ENCODE data around the gene COQ10A. TPM values are rescaled to one million over a fixed set of nuclear protein-coding genes. Genes with fewer than 3 reads are reported as not detected.
"Not testable (repeated sequence)": the region's sequence is repeated elsewhere in the genome, so short reads cannot be mapped to it uniquely, and the experiment has no call there.

The COQ10A gene
- total RNA-seq, 3 donors from 2014 or later (not counting 1 experiment from before 2014, with no cell fraction given) = 27.2 to 37.9 (median 30.2) TPM

DNA sequence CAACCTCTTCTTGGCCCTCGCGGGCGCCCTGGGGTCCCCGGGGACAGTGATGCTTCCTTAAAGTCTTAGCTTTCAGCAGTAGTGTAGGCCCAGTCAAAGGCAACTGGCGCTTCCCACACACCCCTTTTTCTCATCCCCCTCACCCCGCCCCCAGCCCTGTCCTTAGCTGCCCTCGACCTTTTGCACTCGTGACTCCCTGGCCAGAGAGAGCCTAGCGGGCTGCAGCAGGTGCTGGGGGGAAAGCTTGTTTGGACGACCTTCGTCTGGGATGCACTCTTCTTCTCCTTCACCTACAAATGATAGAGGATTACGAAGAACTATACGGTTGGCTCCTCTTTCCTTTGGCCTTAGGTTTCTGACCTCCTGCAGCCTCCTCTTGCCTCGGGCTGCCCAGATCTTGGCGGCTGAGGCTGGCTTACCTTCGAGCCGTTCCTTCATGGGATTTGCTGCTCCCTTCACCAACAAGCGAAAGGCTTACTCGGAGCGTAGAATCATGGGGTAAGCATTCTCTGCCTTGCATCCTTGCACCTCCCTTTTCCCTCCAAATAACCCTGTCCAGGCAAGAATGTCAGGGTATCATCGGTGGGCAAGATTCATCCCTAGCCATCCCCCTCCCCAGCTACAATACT lies 815 bp downstream of the COQ10A start:
- Mint-ChIP-seq H3K4me3 (peak overlapping the region; percentile 95), H3K27ac (peak overlapping the region; percentile 94 to 95), H3K4me1 (peaks cover 9 to 20% of the 10 kb centered on the region in 2 donors), H3K27me3 (ENCODE audit: low read depth in 2 of 2) (no peaks in the 10 kb centered on the region), H3K9me3 (no peaks in the 10 kb centered on the region), H3K36me3 (no peaks in the 10 kb centered on the region)
- 41% methylated on average over 21 of the region's 21 CpGs for WGBS (ENCODE audit: insufficient coverage)
- Histone ChIP-seq H3K27ac (ENCODE audit: low read length) (peak overlapping the region; percentile 61), H3K27me3 (ENCODE audit: control insufficient read depth, insufficient read depth, low read length) (no peaks in the 10 kb centered on the region), H3K4me1 (ENCODE audit: control insufficient read depth, insufficient read depth, low read length) (peaks cover 16% of the 10 kb centered on the region), H3K9me3 (ENCODE audit: control insufficient read depth, insufficient read depth, low read length) (no peaks in the 10 kb centered on the region), H3K36me3 (ENCODE audit: control insufficient read depth, insufficient read depth, low read length) (peaks cover 5% of the 10 kb centered on the region), H3K4me3 (ENCODE audit: low read length) (peak overlapping the region; percentile 88)
- ATAC-seq (no peak), DNase-seq (no peak)
- intact Hi-C loops (cut with micrococcal nuclease) = loop anchor here (2.0 kb wide), 2 partner anchors 33 to 67 kb away; partner anchors contain the start of gene CS
- TF ChIP-seq, protein P1, sequence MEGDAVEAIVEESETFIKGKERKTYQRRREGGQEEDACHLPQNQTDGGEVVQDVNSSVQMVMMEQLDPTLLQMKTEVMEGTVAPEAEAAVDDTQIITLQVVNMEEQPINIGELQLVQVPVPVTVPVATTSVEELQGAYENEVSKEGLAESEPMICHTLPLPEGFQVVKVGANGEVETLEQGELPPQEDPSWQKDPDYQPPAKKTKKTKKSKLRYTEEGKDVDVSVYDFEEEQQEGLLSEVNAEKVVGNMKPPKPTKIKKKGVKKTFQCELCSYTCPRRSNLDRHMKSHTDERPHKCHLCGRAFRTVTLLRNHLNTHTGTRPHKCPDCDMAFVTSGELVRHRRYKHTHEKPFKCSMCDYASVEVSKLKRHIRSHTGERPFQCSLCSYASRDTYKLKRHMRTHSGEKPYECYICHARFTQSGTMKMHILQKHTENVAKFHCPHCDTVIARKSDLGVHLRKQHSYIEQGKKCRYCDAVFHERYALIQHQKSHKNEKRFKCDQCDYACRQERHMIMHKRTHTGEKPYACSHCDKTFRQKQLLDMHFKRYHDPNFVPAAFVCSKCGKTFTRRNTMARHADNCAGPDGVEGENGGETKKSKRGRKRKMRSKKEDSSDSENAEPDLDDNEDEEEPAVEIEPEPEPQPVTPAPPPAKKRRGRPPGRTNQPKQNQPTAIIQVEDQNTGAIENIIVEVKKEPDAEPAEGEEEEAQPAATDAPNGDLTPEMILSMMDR (IDR thresholded peaks at IDR 0.05) = no peak

DNA sequence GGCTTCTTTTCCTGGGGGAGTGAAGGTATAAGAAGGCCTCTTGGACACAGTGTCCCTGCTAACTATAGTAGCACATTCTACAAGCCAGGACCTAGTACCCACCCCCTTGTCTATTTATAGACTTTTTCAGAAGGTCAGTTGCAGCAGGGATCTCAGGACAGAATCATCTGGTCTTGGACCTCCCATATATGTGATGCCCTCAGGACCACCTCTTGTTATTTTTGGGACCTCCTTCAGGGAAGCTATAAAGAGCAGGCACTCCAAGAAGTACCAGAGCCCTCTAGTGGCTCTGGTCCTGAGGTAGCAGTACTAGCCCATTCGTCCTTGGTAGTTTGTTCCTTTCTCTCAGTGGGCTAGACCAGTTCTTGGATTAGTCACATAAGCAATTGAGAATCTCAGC lies 4.3 kb downstream of the COQ10A start:
- H3K36me3 ChIP-seq (ENCODE audit: control insufficient read depth, insufficient read depth, low read length) = peaks cover 34% of the 10 kb centered on the region
- H3K4me3 ChIP-seq (ENCODE audit: low read length) = no peak overlapping the region
- 16% methylated on average over 1 of the region's 1 CpG for whole genome bisulfite sequencing (ENCODE audit: insufficient coverage)
- no peak overlapping the region for H3K4me3 Mint-ChIP-seq
- H3K27ac Mint-ChIP-seq = peak overlapping the region; percentile 41 to 47
- peaks cover 14% of the 10 kb centered on the region for H3K4me1 ChIP-seq (ENCODE audit: control insufficient read depth, insufficient read depth, low read length)
- intact Hi-C loops (cut with micrococcal nuclease) = no loop called here
- no peaks in the 10 kb centered on the region for H3K9me3 ChIP-seq (ENCODE audit: control insufficient read depth, insufficient read depth, low read length)
- H3K4me1 Mint-ChIP-seq = peaks cover 9 to 20% of the 10 kb centered on the region in 2 donors
- no peak overlapping the region for H3K27ac ChIP-seq (ENCODE audit: low read length)
- ATAC-seq = no peak
- DNase-seq = peak in 1 of 2 donors; percentile 34
- H3K27me3 Mint-ChIP-seq (ENCODE audit: low read depth in 2 of 2) = no peaks in the 10 kb centered on the region
- no peaks in the 10 kb centered on the region for H3K27me3 ChIP-seq (ENCODE audit: control insufficient read depth, insufficient read depth, low read length)
- TF ChIP-seq, protein P1 (IDR thresholded peaks at IDR 0.05) = no peak
- H3K36me3 Mint-ChIP-seq = peaks cover 13% of the 10 kb centered on the region
- no peaks in the 10 kb centered on the region for H3K9me3 Mint-ChIP-seq

DNA sequence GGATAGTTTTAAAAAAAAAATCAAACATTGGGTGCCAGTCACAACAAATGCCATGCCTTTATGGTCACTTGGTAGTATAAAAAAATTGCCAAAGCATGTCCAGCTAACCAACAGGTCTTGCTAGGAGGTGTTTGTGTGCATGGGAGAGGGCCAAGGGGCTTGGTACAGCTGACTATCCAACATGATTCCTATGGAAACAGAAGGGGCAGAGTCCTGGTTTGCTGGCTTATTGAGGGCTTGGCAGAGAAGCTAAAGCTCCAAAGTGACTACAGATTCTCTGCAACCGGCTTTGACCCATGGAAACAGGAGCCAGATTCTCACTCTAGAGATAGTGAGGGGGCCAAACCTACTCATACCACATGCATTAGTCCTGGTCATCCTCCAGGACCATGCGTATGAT lies 5.7 kb downstream of the COQ10A start:
- H3K27me3 Mint-ChIP-seq (ENCODE audit: low read depth in 2 of 2); H3K9me3 Mint-ChIP-seq; ATAC-seq; H3K27ac ChIP-seq (ENCODE audit: low read length); H3K27me3 ChIP-seq (ENCODE audit: control insufficient read depth, insufficient read depth, low read length); H3K4me3 ChIP-seq (ENCODE audit: low read length); DNase-seq; intact Hi-C loops (cut with micrococcal nuclease); H3K4me3 Mint-ChIP-seq; H3K4me1 Mint-ChIP-seq; H3K4me1 ChIP-seq (ENCODE audit: control insufficient read depth, insufficient read depth, low read length); H3K9me3 ChIP-seq (ENCODE audit: control insufficient read depth, insufficient read depth, low read length): not testable (repeated sequence)
- Mint-ChIP-seq H3K27ac (peak overlapping the region in 1 of 2 donors; percentile 47), H3K36me3 (peaks cover 16% of the 10 kb centered on the region)
- 100% methylated on average over 1 of the region's 2 CpGs for WGBS (ENCODE audit: insufficient coverage)
- peaks cover 39% of the 10 kb centered on the region for H3K36me3 ChIP-seq (ENCODE audit: control insufficient read depth, insufficient read depth, low read length)

DNA sequence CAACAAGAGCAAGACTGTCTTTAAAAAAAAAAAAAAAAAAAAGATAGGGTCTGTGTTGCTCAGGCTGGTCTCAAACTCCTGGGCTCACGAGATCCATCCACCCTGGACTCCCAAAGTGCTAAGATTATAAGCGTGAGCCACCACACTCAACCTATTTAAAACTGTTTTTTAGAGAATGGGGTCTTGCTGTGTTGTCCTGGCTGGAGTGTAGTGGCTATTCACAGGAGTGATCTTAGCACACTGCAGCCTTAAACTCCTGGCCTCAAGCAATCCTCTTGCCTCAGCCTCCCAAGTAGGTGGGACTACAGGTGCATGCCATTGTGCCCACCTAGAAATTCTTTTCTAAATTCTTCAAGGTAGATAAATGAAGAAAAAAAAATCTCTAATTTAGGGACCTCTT lies 7.6 kb downstream of the COQ10A start:
- H3K36me3 ChIP-seq (ENCODE audit: control insufficient read depth, insufficient read depth, low read length) = peaks cover 55% of the 10 kb centered on the region
- DNase-seq (no peak), ATAC-seq (no peak)
- intact Hi-C loops (cut with micrococcal nuclease) = no loop called here
- H3K9me3 Mint-ChIP-seq = no peaks in the 10 kb centered on the region
- WGBS (ENCODE audit: insufficient coverage) = 100% methylated on average over 1 of the region's 2 CpGs
- H3K9me3 ChIP-seq (ENCODE audit: control insufficient read depth, insufficient read depth, low read length) = no peaks in the 10 kb centered on the region
- H3K36me3 Mint-ChIP-seq = peaks cover 16% of the 10 kb centered on the region
- H3K27ac ChIP-seq (ENCODE audit: low read length) = no peak overlapping the region
- H3K4me1 ChIP-seq (ENCODE audit: control insufficient read depth, insufficient read depth, low read length) = no peaks in the 10 kb centered on the region
- H3K27ac Mint-ChIP-seq = no peak overlapping the region
- H3K4me1 Mint-ChIP-seq = no peaks in the 10 kb centered on the region
- H3K4me3 ChIP-seq (ENCODE audit: low read length) = no peak overlapping the region
- TF ChIP-seq, protein P1 (IDR thresholded peaks at IDR 0.05) = no peak
- no peak overlapping the region for H3K4me3 Mint-ChIP-seq
- H3K27me3 Mint-ChIP-seq (ENCODE audit: low read depth in 2 of 2) = no peaks in the 10 kb centered on the region
- H3K27me3 ChIP-seq (ENCODE audit: control insufficient read depth, insufficient read depth, low read length) = no peaks in the 10 kb centered on the region
